ENCODE measurements around the gene NELL1.

Gene NELL1

DNA sequence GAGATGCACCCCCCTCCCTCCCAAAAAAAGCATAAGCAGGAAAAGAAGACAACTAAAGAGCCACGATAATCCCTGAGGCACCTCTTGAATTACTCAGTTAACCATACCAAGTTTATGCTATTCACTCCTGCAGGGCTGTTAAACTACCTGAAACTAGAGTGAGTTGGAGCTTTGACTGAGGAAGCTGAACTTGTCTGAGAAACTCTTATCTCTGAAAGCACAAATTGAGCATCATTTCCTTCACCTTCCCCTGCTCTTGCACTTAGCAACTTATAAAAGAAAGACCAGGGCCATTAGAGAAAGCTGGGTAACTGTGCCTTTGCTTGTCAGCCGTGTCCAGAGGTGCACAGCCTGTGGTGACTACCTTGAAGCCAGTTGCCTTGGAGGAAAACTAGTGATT lies 745.6 kb downstream of the NELL1 start:
- TF ChIP-seq GATA3 (IDR thresholded peaks at IDR 0.05; ENCODE audit: low read depth, low read length) (no peak), GATA2 (IDR thresholded peaks at IDR 0.05; ENCODE audit: low read depth, low read length) (no peak)

DNA sequence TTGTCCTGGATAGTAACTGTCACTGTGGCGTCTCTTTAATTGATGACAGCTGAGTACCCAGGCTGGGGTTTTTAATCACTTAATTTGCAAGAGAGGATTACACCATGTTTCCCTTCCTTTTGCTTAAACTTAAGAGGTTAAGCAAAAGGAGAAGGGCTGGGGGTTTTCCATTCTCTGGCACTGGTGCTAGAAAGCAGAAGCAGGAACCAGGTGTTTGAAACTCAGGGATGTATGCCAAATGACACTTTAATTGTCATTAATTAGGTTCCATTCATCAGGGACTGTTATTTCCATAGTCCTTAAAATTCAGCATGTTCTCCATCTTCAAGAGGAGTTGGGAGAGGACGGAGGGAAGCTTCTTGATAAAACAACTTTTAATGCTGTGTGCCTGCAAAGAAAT lies 746.2 kb downstream of the NELL1 start:
- TF ChIP-seq GATA3 (IDR thresholded peaks at IDR 0.05; ENCODE audit: low read depth, low read length) (no peak), GATA2 (IDR thresholded peaks at IDR 0.05; ENCODE audit: low read depth, low read length) (no peak)

DNA sequence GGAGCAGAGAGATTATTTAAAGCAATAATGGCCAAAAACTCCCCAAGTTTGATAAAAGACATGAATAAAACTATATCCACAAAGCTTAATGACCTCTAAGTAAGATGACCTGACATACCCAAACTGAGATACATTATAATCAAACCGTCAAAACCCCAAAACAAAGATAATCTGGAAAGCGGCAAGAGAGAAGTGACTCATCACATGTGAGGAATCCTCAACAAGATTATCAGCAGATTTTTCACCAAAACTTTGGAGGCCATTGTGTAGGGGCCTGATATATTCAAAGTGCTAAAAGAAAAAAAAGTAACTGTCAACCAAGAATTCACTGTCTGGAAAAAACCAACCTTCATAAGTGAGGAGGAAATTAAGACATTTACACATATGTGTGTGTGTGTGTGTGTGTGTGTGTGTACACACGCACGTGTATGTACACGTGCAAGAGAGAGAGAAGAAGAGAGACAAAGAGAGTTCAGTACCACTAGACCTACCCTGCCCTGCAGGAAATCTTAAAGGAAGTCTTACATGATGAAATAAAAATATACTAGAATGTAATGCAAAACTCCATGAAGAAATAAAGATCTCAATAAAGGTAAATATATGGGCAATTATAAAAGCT lies 752.4 kb downstream of the NELL1 start:
- TF ChIP-seq GATA3 (IDR thresholded peaks at IDR 0.05; ENCODE audit: low read depth, low read length), result no peak
- TF ChIP-seq GATA2 (IDR thresholded peaks at IDR 0.05; ENCODE audit: low read depth, low read length), result no peak

GRCh38 chr11:21426931-21427330 lies 757.5 kb downstream of the NELL1 start:
- TF ChIP-seq GATA2 (IDR thresholded peaks at IDR 0.05; ENCODE audit: low read depth, low read length) (no peak), GATA3 (IDR thresholded peaks at IDR 0.05; ENCODE audit: low read depth, low read length) (no peak)

DNA sequence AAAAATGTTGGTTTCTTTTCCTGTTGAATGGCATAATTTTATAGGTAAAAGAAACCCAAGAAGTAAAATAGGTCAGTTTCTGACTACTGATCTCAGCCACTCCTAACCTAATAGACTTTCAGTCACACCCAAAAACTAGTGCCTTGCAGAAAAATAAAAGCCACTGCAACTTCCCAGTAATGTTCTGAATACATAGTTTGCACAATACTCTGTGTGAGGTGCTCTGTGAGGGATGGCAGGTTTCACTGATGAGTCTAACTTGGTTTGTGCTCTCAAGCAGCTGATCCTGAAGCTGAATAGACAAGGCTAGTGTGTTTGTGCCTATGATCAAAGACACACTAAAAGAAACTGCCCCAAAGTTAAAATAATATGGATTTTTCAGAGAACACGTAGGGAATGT lies 758.3 kb downstream of the NELL1 start:
- TF ChIP-seq GATA2 (IDR thresholded peaks at IDR 0.05; ENCODE audit: low read depth, low read length) (no peak), GATA3 (IDR thresholded peaks at IDR 0.05; ENCODE audit: low read depth, low read length) (no peak)

DNA sequence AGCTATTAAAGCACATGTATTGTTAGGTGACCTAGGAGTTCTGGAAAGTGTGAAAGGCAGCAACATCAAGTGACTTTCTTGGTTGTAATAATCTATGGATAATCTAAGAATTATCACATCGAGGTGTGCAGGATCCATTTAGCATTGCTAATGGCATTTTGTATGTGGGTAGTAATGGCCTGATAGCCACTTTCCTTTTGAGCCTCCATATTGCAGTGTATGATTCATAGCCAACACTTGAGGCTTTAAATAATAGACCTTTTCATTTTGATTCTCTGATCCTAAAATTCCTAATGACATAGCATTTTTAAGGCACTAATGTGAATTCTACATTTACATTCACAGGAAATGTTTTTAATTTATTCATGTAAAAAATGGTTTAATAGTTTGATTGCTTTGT lies 759.4 kb downstream of the NELL1 start:
- no peak for TF ChIP-seq GATA2 (IDR thresholded peaks at IDR 0.05; ENCODE audit: low read depth, low read length)

DNA sequence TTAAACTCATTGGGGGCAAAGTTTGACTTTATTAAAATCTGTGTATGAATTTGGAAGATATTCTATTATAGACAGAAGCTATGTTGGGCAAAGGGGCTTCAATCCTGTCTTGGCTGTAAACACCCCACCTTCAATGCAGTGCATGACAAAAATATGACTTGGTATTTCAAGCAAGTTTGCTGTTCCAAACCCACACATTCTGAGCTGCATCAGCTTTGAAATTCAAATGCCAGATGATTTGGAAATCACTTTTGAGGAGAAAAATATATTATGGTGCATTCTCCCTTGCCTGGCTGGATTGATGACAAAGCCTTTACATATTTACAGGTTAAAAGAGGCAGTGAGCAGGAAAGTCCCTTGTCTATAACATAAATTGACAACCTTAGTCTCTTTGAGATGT lies 760.0 kb downstream of the NELL1 start:
- TF ChIP-seq GATA2 (IDR thresholded peaks at IDR 0.05; ENCODE audit: low read depth, low read length) (no peak), GATA3 (IDR thresholded peaks at IDR 0.05; ENCODE audit: low read depth, low read length) (no peak)

- TF ChIP-seq GATA2 (IDR thresholded peaks at IDR 0.05; ENCODE audit: low read depth, low read length) (no peak), GATA3 (IDR thresholded peaks at IDR 0.05; ENCODE audit: low read depth, low read length) (no peak)
Observed at GRCh38 chr11:21430537-21430936, 761.2 kb downstream of the NELL1 start.

GRCh38 chr11:21446939-21447590 lies 777.7 kb downstream of the NELL1 start:
- TF ChIP-seq GATA3 (IDR thresholded peaks at IDR 0.05; ENCODE audit: low read depth, low read length) (no peak), GATA2 (IDR thresholded peaks at IDR 0.05; ENCODE audit: low read depth, low read length) (no peak)

GRCh38 chr11:21447871-21448270 lies 778.5 kb downstream of the NELL1 start:
- no peak for TF ChIP-seq GATA3 (IDR thresholded peaks at IDR 0.05; ENCODE audit: low read depth, low read length)
- no peak for TF ChIP-seq GATA2 (IDR thresholded peaks at IDR 0.05; ENCODE audit: low read depth, low read length)

DNA sequence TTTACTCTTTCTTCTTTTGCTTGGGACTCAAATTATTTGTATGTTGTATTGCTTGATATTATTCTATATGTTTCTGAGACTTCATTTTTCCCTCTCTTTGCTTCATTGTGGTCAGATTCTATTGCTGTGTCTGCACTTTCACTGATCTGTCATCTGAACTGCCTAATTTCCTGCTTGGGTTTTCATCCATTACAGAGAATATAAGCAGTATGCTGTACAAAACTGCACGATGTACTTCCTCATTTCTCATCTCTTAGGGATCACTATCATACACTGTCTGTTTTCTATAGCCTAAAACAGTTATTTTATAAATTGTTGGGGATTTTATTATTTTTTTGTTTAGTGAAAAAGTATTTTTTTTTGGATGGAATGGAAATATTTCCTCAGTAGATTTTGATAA lies 786.8 kb downstream of the NELL1 start:
- no peak for TF ChIP-seq GATA2 (IDR thresholded peaks at IDR 0.05; ENCODE audit: low read depth, low read length)
- TF ChIP-seq GATA3 (IDR thresholded peaks at IDR 0.05; ENCODE audit: low read depth, low read length), result no peak

- TF ChIP-seq GATA3 (IDR thresholded peaks at IDR 0.05; ENCODE audit: low read depth, low read length), result no peak
- no peak for TF ChIP-seq GATA2 (IDR thresholded peaks at IDR 0.05; ENCODE audit: low read depth, low read length)
Observed at GRCh38 chr11:21460082-21460481, 790.7 kb downstream of the NELL1 start.

DNA sequence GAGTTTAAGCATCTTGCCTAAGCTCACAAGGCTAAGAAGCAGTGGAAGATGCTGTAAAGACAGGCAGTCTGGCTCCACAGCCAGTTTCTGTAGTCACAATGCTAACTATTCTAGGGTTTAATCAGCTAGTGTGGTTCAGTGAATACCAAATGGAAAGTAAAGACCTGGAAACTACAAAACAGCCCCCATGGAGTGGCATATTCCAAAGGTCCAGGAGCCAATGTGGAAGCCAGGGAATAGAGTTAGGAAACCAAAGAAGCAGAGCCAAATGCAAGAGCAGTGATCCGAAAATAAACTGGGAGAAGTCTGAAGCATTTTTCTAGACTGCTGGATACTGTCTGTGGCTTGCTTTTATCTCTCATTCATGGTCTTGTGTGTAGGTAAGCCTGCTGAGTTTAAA lies 792.3 kb downstream of the NELL1 start:
- no peak for TF ChIP-seq GATA3 (IDR thresholded peaks at IDR 0.05; ENCODE audit: low read depth, low read length)
- no peak for TF ChIP-seq GATA2 (IDR thresholded peaks at IDR 0.05; ENCODE audit: low read depth, low read length)

DNA sequence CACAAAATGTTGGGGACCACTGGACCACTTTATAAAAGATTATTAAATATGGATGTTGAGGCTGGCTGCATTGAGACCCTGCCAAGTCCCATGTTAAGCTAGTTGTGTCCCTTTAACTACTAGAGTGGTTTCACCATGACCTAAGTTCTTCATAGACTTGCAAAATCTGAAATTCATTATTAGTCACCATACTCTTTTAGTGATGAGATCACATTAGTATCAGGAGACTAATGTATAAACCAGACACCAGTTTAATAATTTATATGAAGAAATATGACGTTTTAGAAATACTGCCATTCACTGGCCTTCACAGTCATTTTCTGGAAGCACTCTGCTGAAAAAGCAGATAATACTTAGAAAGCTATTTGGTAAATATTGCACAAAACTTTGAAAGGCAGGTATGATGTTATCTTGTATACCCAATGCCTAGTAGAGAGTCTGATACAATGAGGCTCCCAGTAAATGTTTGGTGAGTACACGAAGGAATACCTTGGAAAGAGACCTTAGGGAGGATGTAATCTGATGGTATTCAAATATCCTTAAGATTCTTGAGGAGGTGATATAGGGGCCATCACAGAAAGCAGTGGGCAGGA lies 795.3 kb downstream of the NELL1 start:
- TF ChIP-seq GATA3 (IDR thresholded peaks at IDR 0.05; ENCODE audit: low read depth, low read length), result no peak
- TF ChIP-seq GATA2 (IDR thresholded peaks at IDR 0.05; ENCODE audit: low read depth, low read length), result no peak

GRCh38 chr11:21465203-21465602 lies 795.8 kb downstream of the NELL1 start:
- TF ChIP-seq GATA2 (IDR thresholded peaks at IDR 0.05; ENCODE audit: low read depth, low read length) (no peak), GATA3 (IDR thresholded peaks at IDR 0.05; ENCODE audit: low read depth, low read length) (no peak)
